Activated gamma-delta T cell treated with Interleukin-2 at 50 U/mL for 16 hours (primary cell): ENCODE results near the gene TAF8.
"Not testable (repeated sequence)": the region's sequence is repeated elsewhere in the genome, so short reads cannot be mapped to it uniquely, and the experiment has no call there.

Source experiments
- DNase-seq: peaks from one replicate; pipeline ENCODE4 v3.0.0-alpha.2; 2020

Gene TAF8

GRCh38 chr6:42050297-42051267 lies at the start of gene TAF8:
TSS of gene TAF8 (plus strand) at chr6:42050524. CDS start at chr6:42050542, 18 bp downstream.
- peak; percentile 84 for DNase-seq

- no peak for DNase-seq
Measured at GRCh38 chr6:42001506-42001905, 48.8 kb upstream of the TAF8 start.

- DNase-seq: not testable (repeated sequence)
Measured at GRCh38 chr6:42003658-42004057, 46.7 kb upstream of the TAF8 start.

GRCh38 chr6:42007286-42008137 lies 42.8 kb upstream of the TAF8 start:
- DNase-seq: peak; percentile 59

GRCh38 chr6:42008138-42008528 lies 42.2 kb upstream of the TAF8 start:
- DNase-seq: not testable (repeated sequence)

- no peak for DNase-seq
Measured at GRCh38 chr6:42009844-42010184, 40.5 kb upstream of the TAF8 start.

- DNase-seq: no peak
Measured at GRCh38 chr6:42010185-42010891, 40.0 kb upstream of the TAF8 start.

GRCh38 chr6:42010909-42011308 lies 39.4 kb upstream of the TAF8 start:
- DNase-seq: no peak

GRCh38 chr6:42012501-42013133 lies 37.7 kb upstream of the TAF8 start:
- DNase-seq: no peak

- DNase-seq: no peak
Measured at GRCh38 chr6:42013134-42013516, 37.2 kb upstream of the TAF8 start.

GRCh38 chr6:42017021-42017643 lies 33.2 kb upstream of the TAF8 start:
- DNase-seq: no peak

GRCh38 chr6:42020967-42021366 lies 29.4 kb upstream of the TAF8 start:
- DNase-seq: no peak

- peak; percentile 73 for DNase-seq
Measured at GRCh38 chr6:42021847-42022754, 28.2 kb upstream of the TAF8 start.

GRCh38 chr6:42022755-42023384 lies 27.5 kb upstream of the TAF8 start:
- DNase-seq: no peak

GRCh38 chr6:42025066-42025844 lies 25.1 kb upstream of the TAF8 start:
- no peak for DNase-seq

GRCh38 chr6:42025845-42026243 lies 24.5 kb upstream of the TAF8 start:
- no peak for DNase-seq

GRCh38 chr6:42026540-42026939 lies 23.8 kb upstream of the TAF8 start:
- DNase-seq: no peak

GRCh38 chr6:42028234-42029061 lies 21.9 kb upstream of the TAF8 start:
- no peak for DNase-seq
